GM18505 (cell line): Measurements from ENCODE around the gene CACNA1E.

ENCODE experiments used
- ATAC-seq: cut with Tn5 transposase; IDR thresholded peaks from one replicate; pipeline ENCODE4 v1.9.1; 2021; ENCODE audit not compliant: unreplicated experiment
- POLR2A ChIP-seq: IDR thresholded peaks from 4 replicates; pipeline ENCODE4 v1.6.1; 2011; ENCODE audit warnings: borderline replicate concordance; ENCODE audit not compliant: insufficient read depth, insufficient read length; ENCODE audit errors: extremely low read depth

The CACNA1E gene

GRCh38 chr1:181493885-181494284 lies 10.6 kb downstream of the CACNA1E start:
- no peak for ATAC-seq

GRCh38 chr1:181496759-181497158 lies 13.4 kb downstream of the CACNA1E start:
- no peak for TF ChIP-seq POLR2A
- ATAC-seq = no peak

More at GRCh38 chr1:181493885-181494284, 10.6 kb downstream of the CACNA1E start:
- no peak for TF ChIP-seq POLR2A

- ATAC-seq = no peak
- no peak for TF ChIP-seq POLR2A
Observed at GRCh38 chr1:181497870-181498269, 14.6 kb downstream of the CACNA1E start.

- ATAC-seq = no peak
- no peak for TF ChIP-seq POLR2A
Observed at GRCh38 chr1:181499825-181500224, 16.5 kb downstream of the CACNA1E start.

- TF ChIP-seq POLR2A = no peak
- ATAC-seq = no peak
Observed at GRCh38 chr1:181500636-181501035, 17.3 kb downstream of the CACNA1E start.

GRCh38 chr1:181501612-181502011 lies 18.3 kb downstream of the CACNA1E start:
- TF ChIP-seq POLR2A = no peak
- no peak for ATAC-seq

- no peak for ATAC-seq
- TF ChIP-seq POLR2A = no peak
Observed at GRCh38 chr1:181503171-181503810, 20.0 kb downstream of the CACNA1E start.

- ATAC-seq = peak; percentile 43
- no peak for TF ChIP-seq POLR2A
Observed at GRCh38 chr1:181504399-181504842, 21.1 kb downstream of the CACNA1E start.

- no peak for TF ChIP-seq POLR2A
- no peak for ATAC-seq
Observed at GRCh38 chr1:181506563-181507353, 23.4 kb downstream of the CACNA1E start.

GRCh38 chr1:181508486-181509165 lies 25.3 kb downstream of the CACNA1E start:
- ATAC-seq = no peak

GRCh38 chr1:181513786-181514297 lies 30.5 kb downstream of the CACNA1E start:
- ATAC-seq = peak; percentile 5

More at GRCh38 chr1:181508486-181509165, 25.3 kb downstream of the CACNA1E start:
- TF ChIP-seq POLR2A = no peak

GRCh38 chr1:181514298-181515290 lies 31.3 kb downstream of the CACNA1E start:
- peak; percentile 72 for ATAC-seq
- TF ChIP-seq POLR2A = no peak

More at GRCh38 chr1:181513786-181514297, 30.5 kb downstream of the CACNA1E start:
- no peak for TF ChIP-seq POLR2A
